SK-N-SH treated with all-trans-retinoic acid at 6 μM for 48 hours (cell line): ENCODE measurements around the gene SMYD5.

Experiments
- ATAC-seq: fragments of 200-7000 bp; cut with Tn5 transposase; 3 replicates; pipeline ENCODE4 v1.9.1; 2020; ENCODE audit warnings: mild to moderate bottlenecking, moderate library complexity
- ARNTL ChIP-seq: fragments of 450-650 bp; formaldehyde crosslinking; IDR thresholded peaks from 2 replicates; pipeline ENCODE4 v1.5.0; 2020; ENCODE audit warnings: low read depth, mild to moderate bottlenecking, moderate library complexity, borderline replicate concordance
- BACH2 ChIP-seq: fragments of 250-450 bp; sonication (Bioruptor Pico); IDR thresholded peaks from 2 replicates; pipeline ENCODE4 v1.9.0; 2021; ENCODE audit warnings: mild to moderate bottlenecking, borderline replicate concordance
- CREB5 ChIP-seq: fragments of 250-450 bp; sonication (Bioruptor Pico); IDR thresholded peaks from 2 replicates; pipeline ENCODE4 v1.5.1; 2020; ENCODE audit warnings: low read depth, mild to moderate bottlenecking, moderate library complexity
- CSDC2 ChIP-seq: fragments of 250-450 bp; sonication (Bioruptor Pico); IDR thresholded peaks from 2 replicates; pipeline ENCODE4 v1.5.0; 2020; ENCODE audit warnings: mild to moderate bottlenecking, moderate library complexity
- ESRRG ChIP-seq: fragments of 250-450 bp; sonication (Bioruptor Pico); IDR thresholded peaks from 2 replicates; pipeline ENCODE4 v1.6.1; 2021; ENCODE audit warnings: mild to moderate bottlenecking
- GLIS3 ChIP-seq: fragments of 250-450 bp; sonication (Bioruptor Pico); IDR thresholded peaks from 2 replicates; pipeline ENCODE4 v1.5.0; 2020; ENCODE audit warnings: mild to moderate bottlenecking, moderate library complexity
- ISL1 ChIP-seq: fragments of 250-450 bp; sonication (Bioruptor Pico); IDR thresholded peaks from 2 replicates; pipeline ENCODE4 v2.1.2; 2022; ENCODE audit warnings: mild to moderate bottlenecking, moderate library complexity
- OSR1 ChIP-seq: fragments of 250-450 bp; sonication (Bioruptor Pico); IDR thresholded peaks from 2 replicates; pipeline ENCODE4 v1.8.0; 2022; ENCODE audit warnings: moderate library complexity, mild to moderate bottlenecking, inconsistent platforms
- PPARA ChIP-seq: fragments of 250-450 bp; sonication (Bioruptor Pico); IDR thresholded peaks from 2 replicates; pipeline ENCODE4 v1.5.0; 2020; ENCODE audit warnings: mild to moderate bottlenecking, borderline replicate concordance
- RARB ChIP-seq: fragments of 250-450 bp; sonication (Bioruptor Pico); IDR thresholded peaks from 2 replicates; pipeline ENCODE4 v1.8.0; 2021; ENCODE audit warnings: mild to moderate bottlenecking, moderate library complexity
- SNAI2 ChIP-seq: fragments of 250-450 bp; sonication (Bioruptor Pico); IDR thresholded peaks from 2 replicates; pipeline ENCODE4 v1.5.0; 2020; ENCODE audit warnings: mild to moderate bottlenecking, moderate library complexity
- TCF4 ChIP-seq: fragments of 250-450 bp; sonication (Bioruptor Pico); IDR thresholded peaks from 2 replicates; pipeline ENCODE4 v1.8.0; 2021; ENCODE audit warnings: mild to moderate bottlenecking, moderate library complexity, borderline replicate concordance
- TOX ChIP-seq: fragments of 250-450 bp; sonication (Bioruptor Pico); IDR thresholded peaks from 2 replicates; pipeline ENCODE4 v1.8.0; 2021; ENCODE audit warnings: mild to moderate bottlenecking, moderate library complexity, borderline replicate concordance
- TSHZ2 ChIP-seq: fragments of 250-450 bp; sonication (Bioruptor Pico); IDR thresholded peaks from 2 replicates; pipeline ENCODE4 v1.5.0; 2020; ENCODE audit warnings: mild to moderate bottlenecking, moderate library complexity
- ZC3H10 ChIP-seq: fragments of 250-450 bp; sonication (Bioruptor Pico); IDR thresholded peaks from 2 replicates; pipeline ENCODE4 v1.5.1; 2021; ENCODE audit warnings: mild to moderate bottlenecking, moderate library complexity
- ZFP3 ChIP-seq: fragments of 250-450 bp; sonication (Bioruptor Pico); IDR thresholded peaks from 2 replicates; pipeline ENCODE4 v1.5.0; 2020; ENCODE audit warnings: mild to moderate bottlenecking, moderate library complexity
- ZFP30 ChIP-seq: fragments of 450-650 bp; formaldehyde crosslinking; IDR thresholded peaks from 2 replicates; pipeline ENCODE4 v1.5.0; 2022; ENCODE audit warnings: mild to moderate bottlenecking, moderate library complexity
- ZNF565 ChIP-seq: fragments of 450-650 bp; formaldehyde crosslinking; conservative IDR thresholded peaks from 2 replicates; pipeline ENCODE4 v1.5.0; 2020; ENCODE audit warnings: low read depth, mild to moderate bottlenecking, moderate library complexity
- ZNF70 ChIP-seq: fragments of 450-650 bp; formaldehyde crosslinking; IDR thresholded peaks from 2 replicates; pipeline ENCODE4 v1.5.0; 2020; ENCODE audit warnings: mild to moderate bottlenecking, moderate library complexity
- ZNF8 ChIP-seq: fragments of 450-650 bp; formaldehyde crosslinking; IDR thresholded peaks from 2 replicates; pipeline ENCODE4 v1.5.0; 2020; ENCODE audit warnings: mild to moderate bottlenecking, moderate library complexity
- TF ChIP-seq, protein P1 (sequence below): fragments of 250-450 bp; sonication (Bioruptor Pico); IDR thresholded peaks from 2 replicates; pipeline ENCODE4 v1.5.1; 2021; ENCODE audit warnings: mild to moderate bottlenecking, moderate library complexity
- TF ChIP-seq, protein P2 (sequence below): fragments of 250-450 bp; sonication (Bioruptor Pico); IDR thresholded peaks from 2 replicates; pipeline ENCODE4 v1.8.0; 2021; ENCODE audit warnings: low read depth, mild to moderate bottlenecking, moderate library complexity, borderline replicate concordance
- TF ChIP-seq, protein P3 (sequence below): fragments of 250-450 bp; sonication (Bioruptor Pico); IDR thresholded peaks from 2 replicates; pipeline ENCODE4 v1.8.0; 2020; ENCODE audit warnings: mild to moderate bottlenecking, moderate library complexity, borderline replicate concordance

Gene SMYD5

GRCh38 chr2:73215254-73215653 lies 1.2 kb downstream of the SMYD5 start:
- no peak for ATAC-seq
- TF ChIP-seq, protein P1, sequence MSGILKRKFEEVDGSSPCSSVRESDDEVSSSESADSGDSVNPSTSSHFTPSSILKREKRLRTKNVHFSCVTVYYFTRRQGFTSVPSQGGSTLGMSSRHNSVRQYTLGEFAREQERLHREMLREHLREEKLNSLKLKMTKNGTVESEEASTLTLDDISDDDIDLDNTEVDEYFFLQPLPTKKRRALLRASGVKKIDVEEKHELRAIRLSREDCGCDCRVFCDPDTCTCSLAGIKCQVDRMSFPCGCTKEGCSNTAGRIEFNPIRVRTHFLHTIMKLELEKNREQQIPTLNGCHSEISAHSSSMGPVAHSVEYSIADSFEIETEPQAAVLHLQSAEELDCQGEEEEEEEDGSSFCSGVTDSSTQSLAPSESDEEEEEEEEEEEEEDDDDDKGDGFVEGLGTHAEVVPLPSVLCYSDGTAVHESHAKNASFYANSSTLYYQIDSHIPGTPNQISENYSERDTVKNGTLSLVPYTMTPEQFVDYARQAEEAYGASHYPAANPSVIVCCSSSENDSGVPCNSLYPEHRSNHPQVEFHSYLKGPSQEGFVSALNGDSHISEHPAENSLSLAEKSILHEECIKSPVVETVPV (CRISPR knock-in tag), result no peak
- TF ChIP-seq PPARA (CRISPR knock-in tag), result no peak
- no peak for TF ChIP-seq ZNF565 (CRISPR knock-in tag)
- TF ChIP-seq ISL1 (CRISPR knock-in tag), result no peak
- TF ChIP-seq, protein P2, sequence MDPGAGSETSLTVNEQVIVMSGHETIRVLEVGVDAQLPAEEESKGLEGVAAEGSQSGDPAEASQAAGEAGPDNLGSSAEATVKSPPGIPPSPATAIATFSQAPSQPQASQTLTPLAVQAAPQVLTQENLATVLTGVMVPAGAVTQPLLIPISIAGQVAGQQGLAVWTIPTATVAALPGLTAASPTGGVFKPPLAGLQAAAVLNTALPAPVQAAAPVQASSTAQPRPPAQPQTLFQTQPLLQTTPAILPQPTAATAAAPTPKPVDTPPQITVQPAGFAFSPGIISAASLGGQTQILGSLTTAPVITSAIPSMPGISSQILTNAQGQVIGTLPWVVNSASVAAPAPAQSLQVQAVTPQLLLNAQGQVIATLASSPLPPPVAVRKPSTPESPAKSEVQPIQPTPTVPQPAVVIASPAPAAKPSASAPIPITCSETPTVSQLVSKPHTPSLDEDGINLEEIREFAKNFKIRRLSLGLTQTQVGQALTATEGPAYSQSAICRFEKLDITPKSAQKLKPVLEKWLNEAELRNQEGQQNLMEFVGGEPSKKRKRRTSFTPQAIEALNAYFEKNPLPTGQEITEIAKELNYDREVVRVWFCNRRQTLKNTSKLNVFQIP (CRISPR knock-in tag), result no peak
- no peak for TF ChIP-seq ARNTL (CRISPR knock-in tag)
- no peak for TF ChIP-seq TCF4 (CRISPR knock-in tag)
- TF ChIP-seq ZNF70 (CRISPR knock-in tag), result no peak
- no peak for TF ChIP-seq ZC3H10
- no peak for TF ChIP-seq ZNF8
- no peak for TF ChIP-seq TOX (CRISPR knock-in tag)
- no peak for TF ChIP-seq OSR1 (CRISPR knock-in tag)
- no peak for TF ChIP-seq GLIS3
- no peak for TF ChIP-seq CSDC2 (CRISPR knock-in tag)
- TF ChIP-seq RARB, result no peak
- TF ChIP-seq BACH2 (CRISPR knock-in tag), result no peak
- TF ChIP-seq ESRRG (CRISPR knock-in tag), result no peak
- no peak for TF ChIP-seq ZFP30 (CRISPR knock-in tag)
- no peak for TF ChIP-seq TSHZ2
- TF ChIP-seq ZFP3 (CRISPR knock-in tag), result no peak

DNA sequence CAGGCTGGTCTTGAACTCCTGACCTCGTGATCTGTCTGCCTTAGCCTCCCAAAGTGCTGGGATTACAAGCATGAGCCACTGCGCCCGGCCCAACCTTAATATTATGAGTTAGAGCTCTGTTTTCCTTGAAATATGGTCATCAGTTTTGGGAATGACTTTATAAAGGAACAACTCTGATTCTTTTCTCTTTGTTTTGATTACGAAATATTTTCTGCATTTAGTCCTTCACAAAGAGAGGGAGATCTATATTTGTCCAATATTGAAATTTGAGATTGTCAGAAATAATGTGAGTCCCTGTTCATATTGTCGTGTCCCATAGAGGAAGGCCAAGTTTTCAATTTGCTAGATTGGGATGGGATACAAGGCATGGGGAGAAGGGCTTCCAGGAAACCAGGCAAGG lies 3.1 kb downstream of the SMYD5 start:
- no peak for ATAC-seq
- TF ChIP-seq TOX (CRISPR knock-in tag) (no peak), CSDC2 (CRISPR knock-in tag) (no peak), SNAI2 (no peak), GLIS3 (no peak), PPARA (CRISPR knock-in tag) (no peak), ZFP3 (CRISPR knock-in tag) (no peak), ZNF70 (CRISPR knock-in tag) (no peak), OSR1 (CRISPR knock-in tag) (no peak), BACH2 (CRISPR knock-in tag) (no peak), TSHZ2 (no peak), CREB5 (CRISPR knock-in tag) (no peak), ESRRG (CRISPR knock-in tag) (no peak), ISL1 (CRISPR knock-in tag) (no peak), ZNF565 (CRISPR knock-in tag) (no peak), TCF4 (CRISPR knock-in tag) (no peak), ARNTL (CRISPR knock-in tag) (no peak), ZNF8 (no peak)
- TF ChIP-seq, protein P1 (CRISPR knock-in tag), result no peak
- TF ChIP-seq, protein P3, sequence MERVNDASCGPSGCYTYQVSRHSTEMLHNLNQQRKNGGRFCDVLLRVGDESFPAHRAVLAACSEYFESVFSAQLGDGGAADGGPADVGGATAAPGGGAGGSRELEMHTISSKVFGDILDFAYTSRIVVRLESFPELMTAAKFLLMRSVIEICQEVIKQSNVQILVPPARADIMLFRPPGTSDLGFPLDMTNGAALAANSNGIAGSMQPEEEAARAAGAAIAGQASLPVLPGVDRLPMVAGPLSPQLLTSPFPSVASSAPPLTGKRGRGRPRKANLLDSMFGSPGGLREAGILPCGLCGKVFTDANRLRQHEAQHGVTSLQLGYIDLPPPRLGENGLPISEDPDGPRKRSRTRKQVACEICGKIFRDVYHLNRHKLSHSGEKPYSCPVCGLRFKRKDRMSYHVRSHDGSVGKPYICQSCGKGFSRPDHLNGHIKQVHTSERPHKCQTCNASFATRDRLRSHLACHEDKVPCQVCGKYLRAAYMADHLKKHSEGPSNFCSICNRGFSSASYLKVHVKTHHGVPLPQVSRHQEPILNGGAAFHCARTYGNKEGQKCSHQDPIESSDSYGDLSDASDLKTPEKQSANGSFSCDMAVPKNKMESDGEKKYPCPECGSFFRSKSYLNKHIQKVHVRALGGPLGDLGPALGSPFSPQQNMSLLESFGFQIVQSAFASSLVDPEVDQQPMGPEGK, result no peak
- TF ChIP-seq, protein P2 (CRISPR knock-in tag), result no peak
